GM23248 (cell line): Measurements from ENCODE around the gene MAP4K3. TPM values are rescaled to one million over a fixed set of nuclear protein-coding genes. Genes with fewer than 3 reads are reported as not detected.

Experiments
- DNase-seq: peaks from one replicate; pipeline ENCODE4 v3.0.0-alpha.2; 2015
- H2AFZ ChIP-seq: fragments of 200-600 bp; sonication (generic); 2 replicates; pipeline ENCODE4 v1.6.1; 2016; ENCODE audit warnings: antibody characterized with exemption
- H3F3A ChIP-seq: fragments of 200-600 bp; sonication (generic); 2 replicates; pipeline ENCODE4 v1.6.1; 2016; ENCODE audit warnings: mild to moderate bottlenecking, antibody characterized with exemption, mixed run types; ENCODE audit not compliant: insufficient read depth
- H3K27ac ChIP-seq: fragments of 200-600 bp; sonication (generic); 2 replicates; pipeline ENCODE4 v1.5.1; 2016; ENCODE audit warnings: mild to moderate bottlenecking
- H3K27me3 ChIP-seq: fragments of 200-600 bp; sonication (generic); replicated peaks from 2 replicates; pipeline ENCODE4 v1.6.1; 2016; ENCODE audit warnings: mild to moderate bottlenecking; ENCODE audit not compliant: insufficient read depth
- H3K36me3 ChIP-seq: fragments of 200-600 bp; sonication (generic); 2 replicates; pipeline ENCODE4 v1.6.1; 2016; ENCODE audit warnings: low read depth, mild to moderate bottlenecking
- H3K4me1 ChIP-seq: fragments of 200-600 bp; sonication (generic); 2 replicates; pipeline ENCODE4 v1.6.1; 2016; ENCODE audit warnings: mild to moderate bottlenecking; ENCODE audit not compliant: insufficient read depth
- H3K4me2 ChIP-seq: fragments of 200-600 bp; sonication (generic); one replicate; pipeline ENCODE4 v1.6.1; 2016; ENCODE audit warnings: mild to moderate bottlenecking; ENCODE audit not compliant: unreplicated experiment
- H3K4me3 ChIP-seq: fragments of 200-600 bp; sonication (generic); 2 replicates; pipeline ENCODE4 v1.5.1; 2016; ENCODE audit warnings: mild to moderate bottlenecking
- H3K79me2 ChIP-seq: fragments of 200-600 bp; sonication (generic); 2 replicates; pipeline ENCODE4 v1.6.1; 2016; ENCODE audit warnings: mild to moderate bottlenecking; ENCODE audit not compliant: insufficient read depth
- H3K9ac ChIP-seq: fragments of 200-600 bp; sonication (generic); 2 replicates; pipeline ENCODE4 v1.6.1; 2016; ENCODE audit warnings: mild to moderate bottlenecking
- H3K9me2 ChIP-seq: fragments of 200-600 bp; sonication (generic); 2 replicates; pipeline ENCODE4 v1.6.1; 2016; ENCODE audit warnings: mixed run types, mild to moderate bottlenecking, moderate library complexity; ENCODE audit not compliant: insufficient read depth
- H3K9me3 ChIP-seq: fragments of 200-600 bp; sonication (generic); one replicate; pipeline ENCODE4 v1.6.1; 2017; ENCODE audit warnings: low read depth
- H4K20me1 ChIP-seq: fragments of 200-600 bp; sonication (generic); 2 replicates; pipeline ENCODE4 v1.6.0; 2016; ENCODE audit not compliant: insufficient read depth
- EZH2 ChIP-seq: fragments of 200-600 bp; sonication (generic); IDR thresholded peaks from 2 replicates; pipeline ENCODE4 v1.6.1; 2018; ENCODE audit warnings: antibody characterized with exemption, mild to moderate bottlenecking; ENCODE audit not compliant: insufficient read depth, poor library complexity, severe bottlenecking
- EZH2phosphoT487 ChIP-seq: fragments of 200-600 bp; sonication (generic); IDR thresholded peaks from 2 replicates; pipeline ENCODE4 v1.6.1; 2018; ENCODE audit warnings: antibody characterized with exemption, moderate library complexity, mild to moderate bottlenecking, low read depth; ENCODE audit not compliant: insufficient read depth
- WGBS, 2 experiments: methylation state at CpG; one replicate each; pipeline ENCODE4 v1.1.6; 2015 to 2017; ENCODE audit warnings: low lambda C conversion rate in 2 of 2, low coverage in 1 of 2; ENCODE audit errors: missing lambda C conversion rate in 2 of 2; 5-methylcytosine and 5-hydroxymethylcytosine counted together
- in situ Hi-C: fragments of 300-500 bp; cut with MboI; formaldehyde crosslinking; loops from 2 replicates; pipeline ENCODE4 v1.15.0; 2020
- polyA plus RNA-seq: library from polyadenylated mRNA; unstranded; fragments of >200 nt; fragmentation: Nextera tagmentation; extraction: Ambion mirVana; gene quantifications from 2 replicates; pipeline ENCODE4 v1.2.1, GENCODE V29; 2016
- total RNA-seq: library from RNA; depleted of rRNA; stranded (reverse); fragments of >200 nt; shearing (Covaris generic); gene quantifications from 2 replicates; pipeline ENCODE4 v1.2.3, GENCODE V29; 2014

The MAP4K3 gene
- total and polyA plus RNA-seq, 2 experiments from 2014 or later, result 9.9 to 32.0 TPM

GRCh38 chr2:39290433-39290832, 146.7 kb downstream of the MAP4K3 start:
- Histone ChIP-seq H3K4me1 (peaks cover 4% of the 10 kb centered on the region; the same call in 1 of the 2 replicates), H3K4me2 (no peak overlapping the region), H3F3A (peaks cover 5% of the 10 kb centered on the region; the same call in 1 of the 2 replicates), H3K9me2 (no peaks in the 10 kb centered on the region), H4K20me1 (no peaks in the 10 kb centered on the region), H3K79me2 (no peaks in the 10 kb centered on the region), H3K9ac (no peak overlapping the region), H3K4me3 (no peak overlapping the region), H3K27ac (no peak overlapping the region), H2AFZ (no peak overlapping the region), H3K36me3 (peaks cover 48% of the 10 kb centered on the region), H3K9me3 (no peaks in the 10 kb centered on the region), H3K27me3 (no peaks in the 10 kb centered on the region)
- no peak for DNase-seq
- no peak for TF ChIP-seq EZH2
- TF ChIP-seq EZH2phosphoT487, result no peak
- in situ Hi-C loops, result no loop called here
- WGBS, 2 experiments, result 96 to 97% methylated on average over 6 of the region's 6 CpGs

DNA sequence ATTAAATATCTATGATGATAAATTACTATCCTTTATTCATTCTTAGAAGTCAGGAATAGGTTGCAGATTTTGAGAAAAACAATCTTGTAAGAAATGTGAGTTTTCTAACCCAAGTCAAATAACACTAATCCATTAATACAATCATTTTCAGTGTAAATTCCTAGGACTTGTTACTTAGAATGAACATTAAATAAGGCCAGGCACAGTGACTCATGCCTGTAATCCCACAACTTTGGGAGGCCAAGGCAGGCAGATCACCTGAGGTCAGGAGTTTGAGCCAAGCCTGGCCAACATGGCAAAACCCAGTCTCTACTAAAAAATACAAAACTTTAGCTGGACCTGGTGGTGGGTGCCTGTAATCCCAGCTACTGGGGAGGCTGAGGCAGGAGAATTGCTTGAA, 147.5 kb downstream of the MAP4K3 start:
- peak; percentile 28 for DNase-seq
- Histone ChIP-seq H3K4me3 (no peak overlapping the region), H2AFZ (no peak overlapping the region), H3K27ac (no peak overlapping the region), H3K4me2 (no peak overlapping the region), H3K9me3 (no peaks in the 10 kb centered on the region), H3F3A (peaks cover 5% of the 10 kb centered on the region; the same call in 1 of the 2 replicates), H3K9me2 (no peaks in the 10 kb centered on the region), H3K9ac (no peak overlapping the region), H4K20me1 (no peaks in the 10 kb centered on the region), H3K4me1 (peaks cover 4% of the 10 kb centered on the region; the same call in 1 of the 2 replicates), H3K79me2 (no peaks in the 10 kb centered on the region), H3K36me3 (peaks cover 52% of the 10 kb centered on the region), H3K27me3 (no peaks in the 10 kb centered on the region)
- TF ChIP-seq EZH2phosphoT487 (no peak), EZH2 (no peak)
- in situ Hi-C loops, result no loop called here

GRCh38 chr2:39283561-39283960, 153.5 kb downstream of the MAP4K3 start:
- Histone ChIP-seq H3K9me2 (no peaks in the 10 kb centered on the region), H3K4me3 (no peak overlapping the region), H3K27me3 (no peaks in the 10 kb centered on the region), H2AFZ (no peak overlapping the region), H3K4me1 (no peaks in the 10 kb centered on the region), H3F3A (no peaks in the 10 kb centered on the region), H3K79me2 (no peaks in the 10 kb centered on the region), H3K9ac (no peak overlapping the region), H3K9me3 (no peaks in the 10 kb centered on the region), H4K20me1 (no peaks in the 10 kb centered on the region), H3K36me3 (peaks cover 54% of the 10 kb centered on the region), H3K4me2 (no peak overlapping the region), H3K27ac (no peak overlapping the region)
- WGBS, 2 experiments, result 84 to 91% methylated on average over 1 of the region's 1 CpG
- no peak for DNase-seq
- TF ChIP-seq EZH2 (no peak), EZH2phosphoT487 (no peak)
- in situ Hi-C loops, result no loop called here

GRCh38 chr2:39281391-39281790, 155.7 kb downstream of the MAP4K3 start:
- Histone ChIP-seq H3K79me2 (no peaks in the 10 kb centered on the region), H3K27ac (no peak overlapping the region), H3K9ac (no peak overlapping the region), H3K4me3 (no peak overlapping the region), H2AFZ (no peak overlapping the region), H3K9me2 (no peaks in the 10 kb centered on the region), H3K27me3 (no peaks in the 10 kb centered on the region), H3K36me3 (peaks cover 45% of the 10 kb centered on the region), H4K20me1 (no peaks in the 10 kb centered on the region), H3F3A (no peaks in the 10 kb centered on the region), H3K4me1 (no peaks in the 10 kb centered on the region), H3K4me2 (no peak overlapping the region), H3K9me3 (no peaks in the 10 kb centered on the region)
- in situ Hi-C loops, result no loop called here
- DNase-seq, result no peak
- WGBS, 2 experiments, result 98 to 100% methylated on average over 3 of the region's 3 CpGs
- TF ChIP-seq EZH2phosphoT487 (no peak), EZH2 (no peak)

DNA sequence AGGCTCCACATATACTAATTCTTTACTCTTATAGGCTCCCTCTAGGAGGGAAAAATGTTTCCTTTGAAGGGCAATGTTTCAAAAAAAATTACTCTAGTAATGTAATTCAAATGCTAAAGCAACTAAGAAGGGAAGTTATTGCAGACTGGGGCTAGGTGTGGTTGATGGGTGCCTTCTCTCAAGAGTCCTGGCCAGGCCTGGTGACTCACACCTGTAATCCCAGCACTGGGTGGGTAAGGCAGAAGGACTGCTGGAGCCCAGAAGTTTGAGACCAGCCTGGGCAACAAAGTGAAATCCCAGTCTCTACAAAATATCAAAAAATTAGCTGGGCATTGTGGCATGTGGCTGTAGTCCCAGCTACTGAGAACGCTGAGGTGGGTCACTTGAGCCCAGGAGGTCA, 162.1 kb downstream of the MAP4K3 start:
- H3F3A ChIP-seq, result no peaks in the 10 kb centered on the region
- no peaks in the 10 kb centered on the region for H3K9me2 ChIP-seq
- DNase-seq, result peak; percentile 18
- WGBS, 2 experiments, result 100% methylated on average over 1 of the region's 1 CpG
- H3K4me3 ChIP-seq, result no peak overlapping the region
- no peak overlapping the region for H2AFZ ChIP-seq
- TF ChIP-seq EZH2, result no peak
- in situ Hi-C loops, result no loop called here
- H3K4me1 ChIP-seq, result no peaks in the 10 kb centered on the region
- no peak overlapping the region for H3K4me2 ChIP-seq
- H4K20me1 ChIP-seq, result no peaks in the 10 kb centered on the region
- H3K9me3 ChIP-seq, result no peaks in the 10 kb centered on the region
- no peak overlapping the region for H3K9ac ChIP-seq
- H3K79me2 ChIP-seq, result no peaks in the 10 kb centered on the region
- H3K27ac ChIP-seq, result no peak overlapping the region
- H3K27me3 ChIP-seq, result no peaks in the 10 kb centered on the region
- H3K36me3 ChIP-seq, result peaks cover 54% of the 10 kb centered on the region
